ACC112 (cell line): ENCODE data around the gene GBA3.

ENCODE experiments used
- H2AFZ ChIP-seq: fragments of 200-600 bp; sonication (generic); one replicate; pipeline ENCODE4 v1.6.0; 2017; ENCODE audit warnings: antibody characterized with exemption, low read length; ENCODE audit not compliant: unreplicated experiment
- H3K27ac ChIP-seq: fragments of 200-600 bp; sonication (generic); 2 replicates; pipeline ENCODE4 v1.5.1; 2014; ENCODE audit warnings: low read depth, mild to moderate bottlenecking, antibody characterized with exemption, low read length, moderate library complexity
- H3K27me3 ChIP-seq: fragments of 200-600 bp; sonication (generic); 2 replicates; pipeline ENCODE4 v1.6.1; 2014; ENCODE audit warnings: mild to moderate bottlenecking, antibody characterized with exemption, low read length, moderate library complexity, mixed read lengths; ENCODE audit not compliant: insufficient read depth
- H3K36me3 ChIP-seq: fragments of 200-600 bp; sonication (generic); 2 replicates; pipeline ENCODE4 v1.6.1; 2016; ENCODE audit warnings: mild to moderate bottlenecking, antibody characterized with exemption, low read length, moderate library complexity, mixed read lengths; ENCODE audit not compliant: insufficient read depth
- H3K4me1 ChIP-seq: fragments of 200-600 bp; sonication (generic); one replicate; pipeline ENCODE4 v1.6.1; 2016; ENCODE audit warnings: low read length, mixed read lengths; ENCODE audit not compliant: insufficient read depth, unreplicated experiment, control insufficient read depth
- H3K4me3 ChIP-seq: fragments of 200-600 bp; sonication (generic); 2 replicates; pipeline ENCODE4 v1.5.1; 2014; ENCODE audit warnings: mild to moderate bottlenecking, low read depth, low read length
- H3K79me2 ChIP-seq: fragments of 200-600 bp; sonication (generic); one replicate; pipeline ENCODE4 v1.6.0; 2016; ENCODE audit warnings: low read length; ENCODE audit not compliant: control insufficient read depth, unreplicated experiment, insufficient read depth

GBA3 gene

GRCh38 chr4:22842360-22843018 lies 149.8 kb downstream of the GBA3 start:
- H2AFZ ChIP-seq: no peak overlapping the region
- peaks cover 1% of the 10 kb centered on the region for H3K27me3 ChIP-seq
- no peak overlapping the region for H3K4me3 ChIP-seq
- H3K79me2 ChIP-seq: no peaks in the 10 kb centered on the region
- no peak overlapping the region for H3K27ac ChIP-seq
- no peaks in the 10 kb centered on the region for H3K4me1 ChIP-seq
- no peaks in the 10 kb centered on the region for H3K36me3 ChIP-seq

DNA sequence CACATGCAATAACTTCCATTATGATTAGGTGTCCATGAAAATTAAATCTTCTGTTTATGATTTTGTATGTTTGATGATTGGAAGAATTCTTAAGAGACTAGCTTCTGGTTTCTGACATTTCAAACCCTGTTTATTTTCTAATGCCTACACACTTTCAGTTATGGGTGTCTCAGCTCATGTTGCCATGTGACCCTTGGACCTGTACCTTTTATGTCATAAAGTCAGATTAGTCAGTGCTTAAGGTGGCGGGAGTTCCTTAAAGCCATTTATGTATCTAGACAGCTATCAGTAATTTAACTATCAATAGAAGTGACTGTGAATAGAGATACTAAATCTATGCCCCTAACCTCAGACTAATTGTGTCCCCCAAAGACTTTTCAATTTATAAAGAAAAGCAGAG lies 155.6 kb downstream of the GBA3 start:
- no peak overlapping the region for H3K27ac ChIP-seq
- no peaks in the 10 kb centered on the region for H3K36me3 ChIP-seq
- no peak overlapping the region for H3K4me3 ChIP-seq
- no peak overlapping the region for H2AFZ ChIP-seq
- no peaks in the 10 kb centered on the region for H3K79me2 ChIP-seq
- no peaks in the 10 kb centered on the region for H3K4me1 ChIP-seq
- H3K27me3 ChIP-seq: peaks cover 40% of the 10 kb centered on the region; the same call in 1 of the 2 replicates

GRCh38 chr4:22850055-22850454 lies 157.3 kb downstream of the GBA3 start:
- H3K4me3 ChIP-seq: peak overlapping the region; percentile 14; the same call in 1 of the 2 replicates

DNA sequence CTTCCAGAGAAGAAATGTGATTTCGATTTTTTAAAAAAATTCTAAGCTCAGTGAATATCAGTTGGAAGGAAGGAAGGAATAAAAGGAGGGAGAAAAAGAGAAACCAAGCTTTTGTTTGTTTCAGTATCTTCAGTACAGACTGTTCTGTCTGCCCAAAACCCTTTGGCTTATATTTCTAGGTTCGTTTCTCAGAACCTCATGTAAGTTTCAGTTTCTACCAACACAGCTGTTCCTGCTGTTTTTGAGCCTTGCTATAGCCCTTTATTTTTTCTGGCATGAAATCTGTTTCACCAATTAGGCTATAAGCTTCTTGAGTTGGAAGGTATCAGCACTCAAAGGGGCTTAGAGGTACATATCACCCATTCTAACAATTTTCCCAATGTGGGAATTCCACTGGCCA lies 157.9 kb downstream of the GBA3 start:
- Histone ChIP-seq H3K4me1 (no peaks in the 10 kb centered on the region), H3K36me3 (no peaks in the 10 kb centered on the region), H3K27me3 (peaks cover 49% of the 10 kb centered on the region), H3K79me2 (no peaks in the 10 kb centered on the region), H3K27ac (no peak overlapping the region), H2AFZ (no peak overlapping the region), H3K4me3 (peak overlapping the region; percentile 14; the same call in 1 of the 2 replicates)

More at GRCh38 chr4:22850055-22850454, 157.3 kb downstream of the GBA3 start:
- Histone ChIP-seq H2AFZ (no peak overlapping the region), H3K36me3 (no peaks in the 10 kb centered on the region), H3K4me1 (no peaks in the 10 kb centered on the region), H3K79me2 (no peaks in the 10 kb centered on the region), H3K27me3 (peaks cover 48% of the 10 kb centered on the region), H3K27ac (no peak overlapping the region)

GRCh38 chr4:22857411-22857810 lies 164.7 kb downstream of the GBA3 start:
- no peaks in the 10 kb centered on the region for H3K79me2 ChIP-seq
- no peak overlapping the region for H3K4me3 ChIP-seq
- peaks cover 67% of the 10 kb centered on the region for H3K27me3 ChIP-seq
- no peaks in the 10 kb centered on the region for H3K36me3 ChIP-seq
- no peak overlapping the region for H2AFZ ChIP-seq
- no peaks in the 10 kb centered on the region for H3K4me1 ChIP-seq
- H3K27ac ChIP-seq: no peak overlapping the region

- no peaks in the 10 kb centered on the region for H3K4me1 ChIP-seq
- H3K79me2 ChIP-seq: no peaks in the 10 kb centered on the region
- no peak overlapping the region for H2AFZ ChIP-seq
Measured at GRCh38 chr4:22859318-22859717, 166.6 kb downstream of the GBA3 start.

More at GRCh38 chr4:22859318-22859717, 166.6 kb downstream of the GBA3 start:
- H3K36me3 ChIP-seq: no peaks in the 10 kb centered on the region
- no peak overlapping the region for H3K4me3 ChIP-seq
- peaks cover 56% of the 10 kb centered on the region for H3K27me3 ChIP-seq
- no peak overlapping the region for H3K27ac ChIP-seq
